Body of pancreas (tissue), 4 donors: ENCODE data around the gene TRMT11. TPM values are rescaled to one million over a fixed set of nuclear protein-coding genes. Genes with fewer than 3 reads are reported as not detected.
A peak's percentile ranks its signal among the peaks of the same experiment; 100 is the strongest.

Experiments used
- ATAC-seq: fragments of 150-250 bp; one replicate; pipeline ENCODE4 v1.9.1; 2016
- DNase-seq, 4 donors: peaks; one replicate each; pipeline ENCODE4 v3.0.0-alpha.2; 2019
- H3K27ac ChIP-seq, 4 donors: fragments of 200-600 bp; sonication (generic); 1 replicate in 3 of 4; 2 replicates in 1 of 4; pipeline versions ENCODE4 v1.5.1 to v1.6.1; 2016 to 2019; ENCODE audit warnings: mild to moderate bottlenecking in 1 of 4, mixed read lengths in 1 of 4, moderate library complexity in 1 of 4
- H3K27me3 ChIP-seq, 2 donors: fragments of 200-600 bp; sonication (generic); one replicate each; pipeline ENCODE4 v1.6.0; 2016; ENCODE audit warnings: mild to moderate bottlenecking in 1 of 2
- H3K36me3 ChIP-seq, 2 donors: fragments of 200-600 bp; sonication (generic); replicated peaks in 1 of 2; 2 replicates each; pipeline ENCODE4 v1.5.1; 2016; ENCODE audit warnings: low read depth in 2 of 2; ENCODE audit not compliant: insufficient read depth in 1 of 2
- H3K4me1 ChIP-seq: fragments of 200-600 bp; sonication (generic); one replicate; pipeline ENCODE4 v1.6.0; 2016
- H3K4me3 ChIP-seq, 2 donors: fragments of 200-600 bp; sonication (generic); 1 replicate in 1 of 2; 2 replicates in 1 of 2; pipeline ENCODE4 v1.5.1; 2016 to 2019
- H3K9me3 ChIP-seq, 3 donors: fragments of 200-600 bp; sonication (generic); 1 replicate in 2 of 3; 2 replicates in 1 of 3; pipeline ENCODE4 v1.5.1; 2016
- CTCF ChIP-seq, 7 experiments: fragments of 450-650 bp in 4 of 7; fragments of 200-600 bp in 3 of 7; sonication (generic) in 3 of 7; IDR thresholded peaks; one replicate each; pipeline ENCODE4 v1.5.1; 2016 to 2019; ENCODE audit warnings: antibody characterized with exemption in 7 of 7
- POLR2A ChIP-seq, 3 donors: fragments of 450-650 bp; IDR thresholded peaks; one replicate each; pipeline ENCODE4 v1.6.1; 2016; ENCODE audit warnings: antibody characterized with exemption in 3 of 3, mild to moderate bottlenecking in 2 of 3
- WGBS, 2 donors: methylation state at CpG; one replicate each; pipeline ENCODE4 v1.1.5; 2017; 5-methylcytosine and 5-hydroxymethylcytosine counted together
- intact Hi-C: fragments of 100-400 bp; cut with DNase I; formaldehyde crosslinking; loops from one replicate; pipeline ENCODE4 v1.15.1; 2023
- total RNA-seq, 2 donors: library from RNA; depleted of rRNA; stranded (reverse); fragments of >200 nt; gene quantifications; one replicate each; pipeline ENCODE4 v1.1.0, GENCODE V29; 2016

TRMT11 gene
- total RNA-seq, 2 donors from 2014 or later = 26.5 to 26.7 TPM

GRCh38 chr6:126041516-126041915 is 55.2 kb downstream of the TRMT11 start:
- no peaks in the 10 kb centered on the region for H3K9me3 ChIP-seq
- peak overlapping the region in 3 of 4 donors; percentile 25 to 83 (median 71) for H3K27ac ChIP-seq
- no peak overlapping the region for H3K4me3 ChIP-seq
- no peak for ATAC-seq
- intact Hi-C loops = no loop called here
- no peak for TF ChIP-seq POLR2A (IDR thresholded peaks at IDR 0.05)
- TF ChIP-seq CTCF (IDR thresholded peaks at IDR 0.05) = no peak
- DNase-seq = no peak
- peaks cover 18% of the 10 kb centered on the region for H3K4me1 ChIP-seq
- no peaks in the 10 kb centered on the region for H3K27me3 ChIP-seq
- H3K36me3 ChIP-seq = no peaks in the 10 kb centered on the region

- Histone ChIP-seq H3K4me1 (peaks cover 18% of the 10 kb centered on the region), H3K4me3 (no peak overlapping the region), H3K36me3 (no peaks in the 10 kb centered on the region), H3K27me3 (no peaks in the 10 kb centered on the region), H3K27ac (peak overlapping the region in 3 of 4 donors; percentile 25 to 83 (median 71)), H3K9me3 (no peaks in the 10 kb centered on the region)
- no peak for DNase-seq
- no peak for TF ChIP-seq CTCF (IDR thresholded peaks at IDR 0.05)
- TF ChIP-seq POLR2A (IDR thresholded peaks at IDR 0.05) = no peak
- intact Hi-C loops = no loop called here
- 90 to 96% methylated on average over 1 of the region's 1 CpG for WGBS, 2 donors
- ATAC-seq = no peak
These were observed 55.7 kb downstream of the TRMT11 start for GRCh38 chr6:126042001-126042419.

- H3K4me3 ChIP-seq = no peak overlapping the region
- H3K27me3 ChIP-seq = no peaks in the 10 kb centered on the region
- TF ChIP-seq POLR2A (IDR thresholded peaks at IDR 0.05) (no peak), CTCF (IDR thresholded peaks at IDR 0.05) (no peak)
- no peaks in the 10 kb centered on the region for H3K36me3 ChIP-seq
- peaks cover under 1% of the 10 kb centered on the region for H3K4me1 ChIP-seq
- no peak overlapping the region for H3K27ac ChIP-seq
- intact Hi-C loops = no loop called here
- 94 to 96% methylated on average over 7 of the region's 7 CpGs for WGBS, 2 donors
- no peaks in the 10 kb centered on the region for H3K9me3 ChIP-seq
- ATAC-seq (no peak), DNase-seq (no peak)
These were observed 61.3 kb downstream of the TRMT11 start for GRCh38 chr6:126047648-126048047.

DNA sequence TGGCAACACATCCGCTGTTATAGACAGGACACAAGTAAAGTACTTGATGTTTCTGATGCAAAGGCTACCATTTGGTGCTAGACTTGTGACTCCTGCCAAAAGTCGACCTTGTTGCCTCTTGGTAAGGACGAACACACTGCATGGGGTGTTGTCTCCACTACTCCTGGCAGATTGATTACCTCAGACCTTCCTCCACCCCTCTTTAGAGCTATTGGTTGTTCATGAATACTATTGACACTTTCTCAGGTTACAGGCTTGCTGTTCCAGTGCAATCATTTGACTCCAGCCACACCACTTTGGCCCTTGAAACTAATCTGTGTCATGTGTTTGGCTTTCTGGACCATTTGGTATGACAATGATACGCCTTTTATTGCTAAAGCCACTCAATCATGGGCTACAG is 62.3 kb downstream of the TRMT11 start:
- ATAC-seq = no peak
- H3K4me3 ChIP-seq = no peak overlapping the region
- WGBS, 2 donors = 90 to 95% methylated on average over 4 of the region's 4 CpGs
- no peaks in the 10 kb centered on the region for H3K36me3 ChIP-seq
- intact Hi-C loops = no loop called here
- no peaks in the 10 kb centered on the region for H3K9me3 ChIP-seq
- H3K27me3 ChIP-seq = no peaks in the 10 kb centered on the region
- no peak overlapping the region for H3K27ac ChIP-seq
- no peak for DNase-seq
- TF ChIP-seq CTCF (IDR thresholded peaks at IDR 0.05) (no peak), POLR2A (IDR thresholded peaks at IDR 0.05) (no peak)
- peaks cover 10% of the 10 kb centered on the region for H3K4me1 ChIP-seq

GRCh38 chr6:126050795-126051194 is 64.5 kb downstream of the TRMT11 start:
- Histone ChIP-seq H3K27me3 (no peaks in the 10 kb centered on the region), H3K27ac (no peak overlapping the region), H3K9me3 (no peaks in the 10 kb centered on the region), H3K4me1 (peaks cover 17% of the 10 kb centered on the region), H3K4me3 (no peak overlapping the region), H3K36me3 (no peaks in the 10 kb centered on the region)
- WGBS, 2 donors = 95 to 100% methylated on average over 1 of the region's 1 CpG
- intact Hi-C loops = no loop called here
- no peak for DNase-seq
- no peak for TF ChIP-seq POLR2A (IDR thresholded peaks at IDR 0.05)
- no peak for TF ChIP-seq CTCF (IDR thresholded peaks at IDR 0.05)
- ATAC-seq = no peak
